NK-92 (cell line): ENCODE results near the gene CPA1.

Source experiments
- DNase-seq: peaks from one replicate; lab custom pipeline; 2025; ENCODE audit not compliant: unreplicated experiment; lab: John Stamatoyannopoulos, UW

The CPA1 gene

GRCh38 chr7:130425796-130426195, 45.5 kb downstream of the CPA1 start:
- DNase-seq = no peak

DNA sequence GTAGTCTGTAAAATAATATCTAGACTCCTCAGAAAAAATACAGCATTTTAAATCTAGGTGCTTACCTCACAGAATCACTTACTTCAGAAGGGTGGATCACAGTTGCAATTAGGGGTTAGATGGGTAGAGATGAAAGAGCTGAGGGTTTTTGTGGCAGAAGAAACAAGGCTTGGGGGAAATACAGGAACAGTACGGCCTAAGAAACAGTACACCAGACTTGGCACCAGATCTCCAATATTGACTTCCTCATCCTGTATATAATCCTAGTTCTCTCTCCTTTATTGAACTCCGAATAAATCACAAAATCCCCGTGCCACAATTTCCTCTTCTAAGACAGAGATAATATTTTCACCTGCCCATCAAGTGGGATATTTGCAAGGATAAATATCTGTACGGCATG, 46.3 kb downstream of the CPA1 start:
- DNase-seq = no peak

DNA sequence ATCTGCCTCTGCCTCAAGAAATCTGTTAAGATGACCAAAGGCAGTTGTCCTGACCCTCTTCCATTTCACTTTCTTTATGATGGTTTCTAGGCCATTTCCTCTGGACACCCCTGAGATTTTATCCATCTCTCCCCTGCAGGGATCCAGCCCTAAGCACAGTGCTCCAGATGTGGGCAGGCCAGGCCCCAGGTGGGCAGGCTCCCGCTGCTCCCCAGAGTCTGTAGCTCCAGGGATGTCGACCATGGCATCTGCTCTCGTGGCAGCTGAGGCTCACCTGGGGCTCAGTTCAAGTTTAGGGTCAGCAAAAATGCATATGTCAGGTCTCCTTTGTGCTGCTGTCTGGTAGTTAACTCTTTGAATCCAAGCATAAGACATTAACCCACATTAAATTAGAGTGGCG, 48.7 kb downstream of the CPA1 start:
- no peak for DNase-seq

DNA sequence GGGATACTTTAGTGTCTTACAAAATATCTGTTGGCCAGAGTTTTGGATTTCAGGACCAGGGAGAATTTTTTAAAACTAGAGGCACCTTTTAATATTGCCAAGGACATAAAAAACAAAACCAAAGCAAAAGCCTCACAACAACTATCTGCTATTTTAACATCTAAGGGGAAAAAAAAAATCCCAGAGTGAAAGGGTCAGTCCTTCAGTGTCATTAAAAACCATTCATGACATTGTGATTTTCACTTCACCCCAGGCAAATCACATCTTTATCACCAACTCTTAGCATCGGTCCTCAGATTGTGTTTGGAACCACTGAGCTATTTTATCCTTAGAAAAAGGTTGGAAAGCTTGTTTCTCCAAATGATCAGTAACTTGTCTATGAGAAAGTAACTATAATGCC, 49.8 kb downstream of the CPA1 start:
- DNase-seq = no peak

DNA sequence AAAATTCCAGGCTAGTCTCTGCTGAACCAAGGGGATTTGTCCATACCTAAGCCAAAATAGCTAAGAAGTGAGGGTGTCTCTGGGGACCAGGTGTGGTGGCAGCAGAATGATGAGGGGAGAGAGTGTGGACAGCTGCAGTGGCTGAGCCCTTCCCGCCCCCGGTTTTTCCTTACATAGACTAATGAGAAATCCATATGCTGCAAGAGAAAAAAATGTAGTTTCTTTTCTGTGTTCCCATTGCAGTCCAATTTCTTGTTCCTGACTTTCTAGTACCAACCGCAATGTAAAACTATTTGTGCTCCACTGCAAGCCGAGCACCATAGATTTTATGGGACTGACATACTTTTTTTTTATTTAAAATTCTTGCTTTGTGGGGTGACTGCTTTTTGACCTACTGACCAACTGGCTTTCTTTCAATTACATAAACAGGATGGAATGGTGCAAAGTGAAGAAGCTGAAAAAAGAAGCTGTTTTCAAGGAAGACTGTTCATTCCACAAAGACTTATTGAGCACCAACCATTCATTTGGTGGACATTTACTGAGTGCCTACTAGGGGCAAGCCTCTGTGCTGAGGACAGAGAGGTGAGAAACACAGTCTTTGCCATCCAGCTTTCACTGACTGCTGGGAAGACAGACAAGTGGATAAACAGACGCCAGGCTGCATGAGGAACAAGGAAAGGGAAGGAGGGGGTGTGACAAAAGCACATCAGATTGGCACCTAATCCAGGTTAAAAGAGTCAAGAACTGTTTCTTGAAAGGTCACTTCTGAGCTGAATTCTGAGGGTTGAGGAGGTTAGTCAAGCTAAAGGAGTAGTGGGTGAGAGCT, 50.8 kb downstream of the CPA1 start:
- no peak for DNase-seq

DNA sequence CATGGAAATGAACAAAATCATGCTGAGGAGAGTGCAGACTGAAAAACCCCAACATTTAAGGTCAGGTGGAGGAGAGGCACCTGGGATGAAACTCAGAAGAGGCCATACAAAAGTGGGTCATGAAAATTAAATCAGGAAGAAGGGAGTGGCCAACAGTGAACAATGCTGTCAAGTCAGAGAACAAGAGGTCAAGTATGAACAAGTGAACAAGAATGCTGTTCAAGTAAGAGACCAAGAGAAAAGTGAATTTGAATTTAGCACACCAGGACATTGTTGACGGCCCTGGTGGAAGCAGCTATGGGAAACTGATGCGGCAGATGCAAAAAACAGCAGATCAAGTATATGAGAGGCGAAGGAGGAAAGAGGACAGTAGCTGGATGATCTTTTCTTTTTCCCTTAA, 52.6 kb downstream of the CPA1 start:
- DNase-seq = no peak

GRCh38 chr7:130433301-130433700, 53.0 kb downstream of the CPA1 start:
- DNase-seq = no peak

DNA sequence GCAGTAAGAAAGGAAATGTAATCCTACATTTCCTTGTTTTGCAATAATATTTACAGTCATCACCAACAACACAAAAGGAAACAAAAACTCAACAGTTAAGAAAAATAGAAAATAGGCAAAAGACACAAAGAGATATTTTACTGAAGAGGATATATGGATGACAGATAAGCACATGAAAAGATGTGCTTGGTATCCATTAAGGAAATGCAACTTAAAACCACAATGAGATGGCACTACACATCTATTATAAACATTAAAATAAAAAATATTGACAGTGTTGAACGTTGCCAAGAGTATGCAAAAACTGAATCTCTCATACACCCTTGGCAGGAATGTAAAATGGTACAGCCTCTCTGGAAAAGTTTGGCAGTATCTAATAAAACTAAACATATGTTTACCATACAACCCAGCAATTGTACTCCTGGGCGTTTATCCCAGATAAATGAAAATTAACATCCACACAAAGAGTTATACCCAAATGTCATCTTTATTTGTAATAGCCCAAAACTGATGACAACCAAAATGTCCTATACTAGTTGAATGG, 55.1 kb downstream of the CPA1 start:
- DNase-seq = no peak

DNA sequence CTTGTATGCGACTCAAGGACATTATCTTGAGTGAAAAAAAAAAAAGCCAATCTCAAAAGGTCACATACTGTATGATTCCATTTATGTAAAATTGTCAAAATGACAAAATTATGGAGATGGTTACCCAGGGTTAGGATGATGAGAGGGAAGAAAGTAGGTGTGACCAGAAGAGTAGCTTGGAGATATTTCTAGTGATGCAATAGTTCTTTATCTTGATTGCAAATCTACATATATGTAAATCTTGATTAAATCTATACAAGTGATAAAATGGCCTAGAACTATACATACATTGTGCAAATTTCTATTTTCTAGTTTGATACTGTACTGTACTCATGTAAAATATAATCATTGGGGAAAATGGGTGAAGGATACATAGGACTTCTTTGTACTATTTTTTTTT, 56.0 kb downstream of the CPA1 start:
- no peak for DNase-seq
